Fibroblast of mammary gland (primary cell): ENCODE results near the gene AOPEP.

ENCODE experiments used
- DNase-seq: peaks from one replicate; pipeline ENCODE4 v3.0.0-alpha.2; 2010; ENCODE audit warnings: low read depth
- H3K4me3 ChIP-seq: 2 replicates; pipeline ENCODE4 v1.5.1; 2011; ENCODE audit warnings: low read depth, mild to moderate bottlenecking, low read length, moderate library complexity; ENCODE audit not compliant: control insufficient read depth
- TF ChIP-seq, protein P1 (sequence below): conservative IDR thresholded peaks from 2 replicates; pipeline ENCODE4 v1.5.1; 2011; ENCODE audit warnings: low read depth, low read length, inconsistent platforms; ENCODE audit not compliant: control insufficient read depth, insufficient read depth

AOPEP gene

DNA sequence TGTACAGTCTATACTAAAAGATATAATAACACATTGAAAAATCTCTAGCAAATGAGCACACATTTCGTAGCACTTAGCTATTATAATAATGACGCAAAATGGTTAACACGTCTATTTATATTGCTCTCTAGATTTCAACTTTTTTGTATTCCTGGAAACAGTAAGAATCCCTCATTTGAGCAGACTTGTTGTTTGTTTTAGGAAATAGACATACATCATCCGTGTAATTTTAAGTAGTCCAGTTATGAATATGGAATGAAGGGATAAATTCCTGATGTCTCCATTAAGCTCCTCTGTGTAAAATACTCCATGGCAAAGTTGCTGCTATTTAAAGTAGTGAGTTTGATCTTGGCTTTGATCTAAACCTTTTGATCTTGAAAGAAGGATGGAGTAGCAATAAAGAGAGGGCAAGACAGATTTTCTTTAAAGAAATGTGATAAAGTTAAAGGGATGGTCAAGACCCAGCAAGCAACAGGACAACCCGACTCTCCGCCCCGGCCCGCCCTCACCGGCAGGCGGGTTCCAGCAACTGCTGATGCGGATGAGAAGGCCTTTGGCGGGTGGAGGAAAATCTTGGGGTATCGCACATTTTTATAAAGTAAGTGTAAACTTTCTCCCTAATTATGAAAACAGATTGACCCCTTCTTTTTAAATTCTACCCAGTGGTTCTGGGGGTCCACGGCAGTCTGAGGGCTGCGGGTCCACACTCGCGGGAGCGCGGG lies 277.4 kb downstream of the AOPEP start:
- peak overlapping the region; percentile 77 for H3K4me3 ChIP-seq
- TF ChIP-seq, protein P1, sequence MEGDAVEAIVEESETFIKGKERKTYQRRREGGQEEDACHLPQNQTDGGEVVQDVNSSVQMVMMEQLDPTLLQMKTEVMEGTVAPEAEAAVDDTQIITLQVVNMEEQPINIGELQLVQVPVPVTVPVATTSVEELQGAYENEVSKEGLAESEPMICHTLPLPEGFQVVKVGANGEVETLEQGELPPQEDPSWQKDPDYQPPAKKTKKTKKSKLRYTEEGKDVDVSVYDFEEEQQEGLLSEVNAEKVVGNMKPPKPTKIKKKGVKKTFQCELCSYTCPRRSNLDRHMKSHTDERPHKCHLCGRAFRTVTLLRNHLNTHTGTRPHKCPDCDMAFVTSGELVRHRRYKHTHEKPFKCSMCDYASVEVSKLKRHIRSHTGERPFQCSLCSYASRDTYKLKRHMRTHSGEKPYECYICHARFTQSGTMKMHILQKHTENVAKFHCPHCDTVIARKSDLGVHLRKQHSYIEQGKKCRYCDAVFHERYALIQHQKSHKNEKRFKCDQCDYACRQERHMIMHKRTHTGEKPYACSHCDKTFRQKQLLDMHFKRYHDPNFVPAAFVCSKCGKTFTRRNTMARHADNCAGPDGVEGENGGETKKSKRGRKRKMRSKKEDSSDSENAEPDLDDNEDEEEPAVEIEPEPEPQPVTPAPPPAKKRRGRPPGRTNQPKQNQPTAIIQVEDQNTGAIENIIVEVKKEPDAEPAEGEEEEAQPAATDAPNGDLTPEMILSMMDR: peak; percentile 9
- DNase-seq: peak; percentile 48

DNA sequence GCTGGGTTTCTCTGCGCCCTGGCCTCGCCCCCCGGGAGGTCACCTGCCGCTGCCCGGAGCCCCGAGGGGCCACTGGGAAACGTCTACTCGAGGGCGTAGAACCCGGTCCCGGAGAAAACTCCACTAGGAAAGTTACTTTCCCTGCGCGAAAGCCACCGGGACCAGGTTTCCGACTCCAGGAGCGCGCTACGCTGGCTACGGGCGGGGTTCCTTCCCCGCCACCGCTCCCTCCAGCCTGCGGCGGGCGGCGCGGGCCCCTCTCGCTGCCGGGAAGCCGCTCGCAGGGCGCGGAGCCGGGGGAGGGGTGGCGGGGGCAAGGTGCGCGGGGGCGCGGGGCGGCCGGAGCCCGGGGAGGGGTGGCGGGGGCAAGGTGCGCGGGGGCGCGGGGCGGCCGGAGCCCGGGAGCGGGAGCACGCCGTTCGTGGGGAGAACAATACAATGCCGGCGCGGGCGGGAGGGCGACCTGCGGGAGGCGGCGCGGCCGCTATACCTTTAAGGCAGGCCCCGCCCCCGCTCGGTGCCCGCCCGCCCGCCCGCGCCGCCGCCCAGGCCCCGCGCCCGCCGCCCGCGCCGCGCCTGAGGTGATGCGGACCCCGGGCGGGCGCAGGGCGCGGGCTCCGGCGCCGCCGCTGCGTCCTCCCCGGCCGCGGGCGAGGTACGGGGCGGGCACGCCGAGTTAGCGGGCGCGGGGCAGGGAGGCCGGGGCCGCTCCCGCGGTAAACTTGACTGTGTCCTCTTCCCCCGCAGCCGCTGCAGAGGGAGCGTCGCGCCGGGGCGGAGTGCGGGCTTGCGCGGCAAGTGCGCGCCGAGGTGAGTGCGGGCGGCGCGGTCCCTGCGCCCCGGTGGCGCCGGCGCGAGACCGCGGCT lies 278.1 kb downstream of the AOPEP start:
- TF ChIP-seq, protein P1: no peak
- peak overlapping the region; percentile 77 for H3K4me3 ChIP-seq
- DNase-seq: no peak

DNA sequence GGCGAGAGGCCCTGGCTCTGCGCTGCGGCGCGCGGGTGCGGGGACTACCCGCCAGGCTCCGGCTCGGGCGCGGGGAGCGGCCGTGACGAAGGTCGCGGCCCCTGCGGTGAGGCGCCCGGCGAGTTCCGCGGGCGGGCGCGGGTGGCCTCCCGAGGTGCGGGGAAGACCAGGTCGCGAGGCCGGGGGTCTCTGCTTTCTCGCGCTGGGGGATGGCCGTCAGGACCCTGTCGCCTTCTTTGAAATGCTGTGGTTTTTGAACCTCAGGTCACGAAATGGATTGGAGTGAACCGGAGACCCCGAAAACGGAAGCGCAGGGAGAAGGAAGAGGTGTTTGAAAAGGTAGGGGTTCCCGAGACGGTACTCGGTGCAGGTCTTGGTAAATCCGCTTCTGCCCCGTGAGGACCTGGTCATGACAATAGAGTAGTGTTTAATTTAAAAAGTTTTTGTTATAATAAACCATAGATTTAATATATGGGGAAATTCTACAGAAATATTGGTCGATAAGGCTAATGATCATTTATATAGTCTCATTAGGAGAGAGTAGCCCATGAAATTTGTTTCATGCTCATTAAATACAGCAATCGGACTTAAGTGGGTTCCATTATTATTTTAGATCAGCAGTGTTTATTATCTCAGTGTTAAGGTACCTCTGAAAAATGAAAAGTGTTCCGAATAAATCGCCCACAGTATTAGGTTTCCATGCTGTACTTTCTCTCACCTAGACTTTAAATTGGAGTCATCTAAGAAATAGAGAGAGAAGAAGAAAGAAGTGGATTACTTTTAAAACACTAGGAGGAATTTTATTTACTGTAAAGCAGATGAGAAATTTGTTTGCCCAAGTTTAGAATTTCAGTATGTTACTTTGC lies 279.0 kb downstream of the AOPEP start:
- peak overlapping the region; percentile 73 for H3K4me3 ChIP-seq
- TF ChIP-seq, protein P1: no peak
- DNase-seq: no peak

DNA sequence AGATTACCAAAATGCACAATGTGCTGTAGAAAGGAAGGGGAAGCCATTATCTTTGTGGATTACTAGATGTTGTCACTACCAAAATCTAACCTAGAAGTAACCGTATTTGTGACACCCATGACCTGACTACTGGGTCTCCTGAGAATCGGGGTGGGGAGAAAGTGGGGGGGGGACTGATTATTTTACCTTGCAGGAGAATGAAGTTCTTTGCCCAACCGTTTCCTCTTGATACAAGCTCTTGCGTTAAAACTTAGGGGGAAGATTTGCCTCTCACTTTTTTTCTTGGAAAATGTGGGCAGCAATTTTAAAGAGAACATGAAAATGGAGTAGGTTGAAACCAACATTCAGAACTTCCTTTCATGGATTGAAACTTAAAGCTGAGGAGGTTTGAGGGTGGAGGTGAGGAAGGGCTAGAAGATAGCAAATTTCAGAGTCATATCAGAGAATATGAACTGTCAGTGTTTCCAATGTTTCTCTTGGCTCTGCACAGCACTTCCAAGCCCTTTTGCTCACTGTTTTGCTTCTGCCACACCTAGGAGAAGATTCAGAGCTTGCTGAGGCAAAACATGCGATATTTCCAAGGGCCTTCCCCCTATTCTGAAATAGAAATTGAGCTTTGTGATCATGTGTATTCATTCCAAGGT lies 280.8 kb downstream of the AOPEP start:
- H3K4me3 ChIP-seq: no peak overlapping the region
- TF ChIP-seq, protein P1: no peak
- DNase-seq: peak; percentile 59

DNA sequence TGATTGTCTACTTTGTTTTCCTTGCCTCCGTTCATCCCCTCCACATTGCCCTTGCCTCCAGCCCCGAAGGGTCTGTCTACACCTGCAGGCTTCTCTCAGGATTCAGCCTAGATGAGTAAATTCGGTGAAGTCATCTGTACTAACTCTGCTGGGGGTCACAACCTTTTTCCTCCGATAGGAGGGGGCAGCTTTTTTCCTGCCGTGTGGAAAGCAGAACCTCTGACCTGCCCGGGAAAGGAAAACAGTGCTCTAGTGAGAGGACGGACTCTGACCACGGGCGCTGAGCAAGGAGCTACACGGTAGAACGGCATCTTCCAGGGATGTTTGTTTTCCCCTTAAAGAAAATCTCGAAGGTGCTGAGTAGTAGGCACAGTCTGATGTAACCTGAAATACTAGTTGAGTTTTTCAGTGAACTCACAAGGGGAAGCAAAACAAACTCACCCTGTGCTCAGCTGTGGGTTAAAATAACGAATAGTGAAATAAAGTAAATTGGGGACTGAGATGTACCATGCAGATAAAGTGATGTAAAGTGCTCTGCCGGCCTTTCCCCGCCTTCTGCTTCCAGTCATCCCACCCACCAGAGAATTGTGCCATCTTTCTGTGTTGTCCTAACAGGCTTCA lies 281.8 kb downstream of the AOPEP start:
- no peak for DNase-seq
- TF ChIP-seq, protein P1: no peak
- H3K4me3 ChIP-seq: no peak overlapping the region
